SH-SY5Y (cell line): ENCODE results near the gene P4HA2.

Source experiments
- GATA2 ChIP-seq: IDR thresholded peaks from 2 replicates; pipeline ENCODE4 v1.6.1; 2011; ENCODE audit warnings: mild to moderate bottlenecking, low read depth, low read length
- GATA3 ChIP-seq: IDR thresholded peaks from 2 replicates; pipeline ENCODE4 v1.6.1; 2011; ENCODE audit warnings: low read depth, mild to moderate bottlenecking, low read length, moderate library complexity

DNA sequence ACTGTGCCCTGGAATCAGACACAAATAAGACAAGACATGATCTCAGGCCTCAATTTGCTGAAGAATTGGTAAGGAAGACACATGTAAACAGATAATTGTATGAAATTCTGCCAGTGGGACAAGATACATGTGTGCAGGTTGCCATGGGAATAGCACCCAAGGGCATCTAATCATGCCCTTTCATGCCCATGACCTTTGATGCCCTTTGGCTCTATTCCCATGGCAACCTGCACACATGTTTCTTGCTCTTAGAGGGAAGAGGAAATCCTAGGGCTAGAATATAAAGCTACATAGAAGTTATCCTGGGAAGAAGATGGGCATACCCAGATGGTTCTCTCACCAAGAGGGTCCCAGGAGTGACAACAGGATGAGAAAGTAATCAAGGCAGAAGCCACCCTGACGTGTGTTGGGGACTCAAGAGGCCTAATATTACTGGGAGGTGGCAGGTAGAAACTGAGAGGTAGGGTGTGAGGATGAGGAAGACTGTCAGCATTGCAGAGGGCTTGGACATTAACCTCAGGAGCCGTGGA is 34.4 kb downstream of the P4HA2 start:
- no peak for TF ChIP-seq GATA2
- TF ChIP-seq GATA3: no peak
